DMS153 treated with DMSO at 0.1 percent for 48 hours (cell line): ENCODE measurements around the gene XPR1.

ENCODE experiments used
- DNase-seq: peaks from one replicate; lab custom pipeline; 2025; ENCODE audit not compliant: unreplicated experiment; lab: John Stamatoyannopoulos, UW

Gene XPR1

DNA sequence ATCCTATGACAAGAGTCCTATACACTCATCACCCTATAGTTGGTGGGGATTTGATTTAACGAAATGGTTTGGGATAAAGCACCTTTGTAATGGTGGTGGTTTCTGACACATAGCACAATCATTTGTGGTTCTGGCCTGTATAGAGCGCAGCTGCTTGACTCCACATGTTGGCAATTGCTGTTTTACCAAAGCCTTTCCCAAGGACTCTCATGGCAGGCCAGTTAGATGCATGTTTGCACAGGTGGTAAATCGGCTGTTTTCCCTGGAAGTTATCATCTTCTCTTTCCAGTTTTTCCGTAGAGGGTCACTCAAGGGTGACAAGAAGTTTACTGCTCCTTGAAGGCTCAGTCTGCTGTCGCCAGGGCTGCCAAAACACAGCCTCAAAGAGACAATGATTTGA is 17.1 kb upstream of the XPR1 start:
- no peak for DNase-seq

DNA sequence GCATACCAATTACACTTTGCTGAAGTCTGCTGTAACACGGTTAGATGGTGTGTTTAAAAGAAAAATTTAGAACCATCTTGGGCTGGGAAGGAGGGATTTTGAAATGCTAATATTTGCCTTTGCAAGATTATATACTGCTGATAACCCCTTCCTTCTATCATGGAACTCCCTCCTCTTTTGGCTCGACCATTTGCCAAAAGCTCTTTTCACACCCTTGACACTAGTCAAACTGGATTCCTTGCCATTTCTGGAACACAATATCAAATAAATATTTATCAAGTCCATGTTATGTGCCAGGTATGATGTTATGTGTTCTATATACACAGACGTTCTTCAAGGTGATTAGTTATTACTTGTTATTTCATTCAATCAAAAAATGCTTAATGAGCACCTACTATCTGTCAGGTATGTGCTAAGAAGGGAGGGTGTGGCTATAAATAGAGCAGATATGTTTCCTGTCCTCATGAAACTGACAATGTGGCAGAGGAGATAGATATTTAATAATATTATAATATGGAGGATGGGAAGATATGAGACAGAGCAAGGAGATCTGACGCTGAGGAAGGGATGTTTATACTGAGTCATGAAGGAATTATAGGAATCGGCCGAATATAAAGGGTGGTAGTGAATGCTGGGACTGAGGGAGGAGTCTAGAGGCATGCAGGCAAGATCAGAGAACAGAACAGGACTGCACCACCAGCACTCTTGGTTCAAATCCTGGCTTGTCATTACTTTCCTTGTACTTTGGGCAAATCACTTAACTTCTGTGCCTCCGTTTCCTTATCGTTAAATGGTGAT is 16.1 kb upstream of the XPR1 start:
- DNase-seq: no peak

DNA sequence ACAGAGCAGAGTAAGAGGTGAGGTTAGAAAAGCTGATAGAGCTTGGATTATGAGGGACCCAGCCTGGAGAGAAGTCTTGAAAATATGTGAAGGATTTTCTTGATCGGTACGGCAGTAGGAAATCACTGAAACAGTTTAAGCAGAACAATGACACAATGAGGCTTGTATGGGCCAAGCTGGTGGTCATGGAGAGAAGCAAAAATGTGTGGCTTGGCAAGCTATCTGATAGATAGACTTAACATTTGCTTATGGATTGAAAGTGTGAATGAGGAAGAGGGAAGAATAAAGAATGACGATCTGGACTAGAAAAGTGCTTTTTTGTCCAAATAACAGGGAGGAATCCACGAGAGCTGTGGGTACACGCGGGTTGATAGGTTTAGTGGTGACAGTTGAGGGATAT is 15.4 kb upstream of the XPR1 start:
- DNase-seq: no peak

DNA sequence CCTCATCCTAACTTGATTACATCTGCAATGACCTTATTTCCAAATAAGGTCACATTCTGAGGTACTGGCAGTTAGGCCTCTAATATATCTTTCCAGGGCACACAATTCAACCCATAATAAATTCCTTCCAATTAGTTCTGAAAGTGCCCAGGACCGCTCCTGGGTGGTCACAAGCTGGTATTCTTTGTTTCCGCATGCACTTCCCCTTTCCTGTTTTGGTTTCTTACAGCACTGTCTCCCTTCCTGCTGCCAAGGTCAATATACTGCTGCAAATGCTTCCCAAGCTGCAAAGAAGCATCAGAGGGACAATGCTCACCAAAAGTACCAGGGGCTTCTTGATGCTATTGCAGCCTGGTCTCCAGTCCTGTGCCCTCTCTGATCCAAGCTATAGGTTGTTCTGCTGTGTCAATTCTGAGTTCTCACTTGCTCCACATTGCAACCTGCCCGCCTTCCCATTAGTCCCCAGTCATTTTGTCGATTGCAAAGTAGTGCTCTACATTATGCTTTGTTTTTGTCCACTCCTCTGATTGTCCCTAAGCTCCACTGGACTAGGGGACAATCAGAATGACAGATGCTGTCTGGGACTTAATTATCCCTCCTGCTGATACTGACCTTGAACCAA is 13.9 kb upstream of the XPR1 start:
- DNase-seq: no peak

DNA sequence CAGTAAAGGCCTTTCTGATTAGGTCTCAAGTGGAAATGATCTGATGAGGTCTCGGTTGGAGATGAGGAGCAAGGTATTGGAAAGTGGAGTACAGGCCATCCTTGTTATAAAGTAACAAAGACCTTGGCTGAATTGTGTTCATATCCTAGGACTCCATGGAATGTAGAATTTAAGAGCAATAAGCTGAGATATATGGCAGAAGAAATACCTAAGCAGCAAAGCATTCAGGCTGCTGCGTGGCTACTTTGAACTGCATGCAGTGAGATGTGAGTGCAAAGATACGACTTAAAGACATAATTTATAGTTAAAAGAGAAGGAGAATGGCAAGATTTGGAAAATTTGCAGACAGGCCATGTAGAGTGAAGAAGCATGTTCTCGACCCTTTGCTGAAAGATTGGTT is 11.2 kb upstream of the XPR1 start:
- no peak for DNase-seq

DNA sequence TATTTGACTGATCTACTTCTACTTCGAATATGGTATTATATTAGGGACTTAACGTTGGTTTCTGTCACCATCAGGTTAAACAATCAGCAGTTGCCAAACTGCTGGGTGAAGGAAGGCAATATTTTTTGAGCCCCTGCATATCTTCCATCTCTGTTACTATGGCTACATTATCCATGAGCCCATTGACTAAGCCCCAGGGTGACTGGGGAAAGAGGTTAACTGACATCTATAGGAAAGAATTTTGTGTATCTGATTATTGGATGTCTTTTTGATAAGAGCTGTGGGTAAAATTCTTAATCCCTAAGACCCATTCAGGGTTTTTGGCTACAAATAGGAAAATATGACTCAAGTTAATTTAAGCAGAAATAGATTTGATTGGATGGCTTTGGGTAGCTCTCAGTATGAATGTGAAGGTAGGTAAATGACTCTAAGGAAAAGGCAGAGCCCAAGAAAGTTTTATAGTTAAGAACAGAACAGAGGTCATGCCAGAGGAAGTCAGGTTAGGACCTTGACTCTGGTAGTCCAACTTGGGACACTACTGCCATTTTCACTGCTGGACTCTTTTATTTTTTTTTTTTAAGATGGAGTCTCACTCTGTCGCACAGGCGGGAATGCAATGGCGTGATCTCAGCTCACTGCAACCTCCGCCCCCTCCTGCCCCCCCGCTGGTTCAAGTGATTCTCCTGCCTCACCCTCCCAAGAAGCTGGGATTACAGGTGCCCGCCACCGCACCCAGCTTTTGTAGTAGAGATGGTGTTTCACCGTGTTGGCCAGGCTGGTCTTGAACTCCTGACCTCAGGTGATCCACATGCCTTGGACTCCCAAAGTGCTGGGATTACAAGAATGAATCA is 8.9 kb upstream of the XPR1 start:
- no peak for DNase-seq

DNA sequence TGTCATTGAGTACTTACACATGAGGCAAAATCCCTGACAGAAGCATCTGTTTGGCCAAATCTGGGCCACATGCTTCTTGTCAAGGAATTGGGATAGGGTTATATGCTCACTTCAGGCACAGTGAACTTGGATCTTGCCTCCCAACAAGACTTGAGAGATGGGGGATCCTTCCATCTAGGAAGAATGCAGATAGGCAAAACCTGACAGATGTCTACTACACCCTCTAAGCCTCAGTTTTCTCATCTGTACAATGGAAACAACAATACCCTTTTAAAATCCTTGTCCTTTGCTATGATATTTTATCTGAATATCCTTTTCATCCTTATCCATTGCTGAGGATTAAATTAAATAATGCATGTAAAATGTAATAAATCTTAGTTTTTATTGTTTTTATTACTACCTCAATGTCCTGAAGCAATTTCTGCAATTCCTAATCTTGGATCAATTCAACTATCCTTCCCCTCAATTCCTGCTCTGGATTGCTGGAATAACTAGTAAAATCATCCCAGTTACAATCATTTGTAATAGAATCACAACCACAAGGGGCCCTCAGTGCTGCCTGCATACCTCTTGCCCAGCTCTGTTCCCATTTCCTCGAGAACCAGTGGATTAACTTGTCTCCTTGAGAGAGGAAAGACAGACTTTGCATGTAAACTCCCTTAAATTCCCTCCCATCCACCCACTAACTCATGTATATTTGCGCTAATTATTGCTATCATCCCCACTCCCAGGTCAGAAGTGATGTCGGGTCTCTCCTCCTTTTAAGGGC is 8.1 kb upstream of the XPR1 start:
- DNase-seq: no peak

DNA sequence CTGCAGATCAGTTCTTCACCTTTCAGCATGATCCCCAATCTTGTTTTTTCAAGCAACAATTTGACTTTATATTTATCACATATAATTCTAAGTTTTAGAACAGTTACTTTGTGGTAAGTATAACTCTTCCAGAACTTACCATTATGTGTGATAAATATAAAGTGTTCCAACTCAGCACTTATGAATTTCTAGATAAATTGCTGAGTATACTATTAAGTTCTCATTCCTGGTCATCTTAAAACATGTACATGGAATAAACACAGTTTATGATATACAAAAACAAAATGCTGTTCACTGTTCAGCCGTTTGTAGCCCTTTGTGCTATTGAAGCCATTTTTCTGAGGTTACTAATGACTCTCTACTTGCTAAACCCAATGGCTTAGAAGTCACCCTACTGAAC is 5.1 kb upstream of the XPR1 start:
- DNase-seq: no peak

DNA sequence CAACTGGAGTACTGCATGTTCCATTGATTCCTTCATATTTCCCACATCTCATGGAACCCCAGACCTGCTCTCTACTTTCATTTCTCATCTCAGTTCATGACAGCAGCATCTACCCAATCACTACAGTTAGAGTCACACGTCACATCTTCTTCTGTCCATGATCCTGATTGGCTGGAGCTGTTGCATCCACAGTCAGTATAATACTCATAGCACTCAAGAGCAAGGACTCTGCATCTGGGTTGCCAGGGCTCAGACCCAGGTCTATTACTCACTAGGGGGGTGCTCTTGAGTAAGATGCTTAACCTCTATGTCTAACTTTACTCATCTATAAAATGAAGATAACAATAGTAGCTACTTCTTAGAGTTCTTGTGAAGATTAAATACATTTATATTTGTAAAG is 4.4 kb upstream of the XPR1 start:
- no peak for DNase-seq

DNA sequence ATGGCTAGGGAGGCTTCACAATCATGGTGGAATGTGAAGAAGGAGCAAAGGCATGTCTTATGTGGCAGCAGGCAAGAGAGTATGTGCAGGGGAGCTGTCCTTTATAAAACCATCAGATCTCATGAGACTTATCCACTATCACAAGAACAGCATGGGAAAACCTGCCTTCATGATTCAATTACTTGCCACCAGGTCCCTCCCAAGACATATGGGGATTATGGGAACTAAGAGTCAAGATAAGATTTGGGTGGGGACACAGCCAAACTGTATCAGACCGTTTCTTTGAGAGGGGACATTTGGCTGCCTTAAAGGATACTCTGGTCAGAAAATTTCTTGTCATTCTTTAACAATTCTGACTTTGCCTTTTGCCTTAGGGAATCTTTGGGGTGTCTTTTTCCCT is 3.2 kb upstream of the XPR1 start:
- DNase-seq: no peak

DNA sequence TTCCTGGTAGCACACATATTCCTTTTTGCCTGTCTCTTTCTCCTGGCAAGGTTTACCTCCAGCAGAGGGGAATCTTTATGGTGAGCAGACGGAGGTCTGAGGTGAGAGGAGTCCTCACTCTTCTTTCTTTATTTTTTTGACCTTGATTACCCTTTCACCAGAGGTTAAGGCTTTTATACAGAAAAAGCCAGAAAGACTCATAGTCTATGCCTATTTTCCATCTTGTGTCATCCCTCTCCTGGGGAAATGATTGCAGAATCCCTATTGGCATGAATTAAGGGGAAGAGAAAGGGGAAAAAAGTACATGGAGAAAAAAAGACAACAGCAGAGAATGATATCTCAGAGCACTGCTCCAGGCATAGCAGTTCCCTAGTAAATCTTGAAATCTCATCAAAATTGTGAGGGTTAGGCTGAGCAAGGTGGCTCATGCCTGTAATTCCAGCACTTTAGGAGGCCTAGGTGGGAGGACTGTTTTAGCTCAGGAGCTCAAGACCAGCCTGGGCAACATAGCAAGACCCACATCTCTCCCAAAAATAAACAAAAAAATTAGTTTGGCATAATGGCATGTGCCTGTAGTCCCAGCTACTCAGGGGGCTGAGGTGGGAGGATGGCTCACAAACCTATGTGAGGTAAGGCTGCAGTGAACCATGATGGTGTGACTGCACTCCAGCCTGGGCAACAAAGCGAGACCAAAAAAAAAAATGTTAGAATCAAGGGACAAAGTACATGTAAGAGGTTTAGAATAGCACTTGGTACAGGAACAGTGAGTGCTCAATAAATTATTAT is 1.2 kb upstream of the XPR1 start:
- no peak for DNase-seq

DNA sequence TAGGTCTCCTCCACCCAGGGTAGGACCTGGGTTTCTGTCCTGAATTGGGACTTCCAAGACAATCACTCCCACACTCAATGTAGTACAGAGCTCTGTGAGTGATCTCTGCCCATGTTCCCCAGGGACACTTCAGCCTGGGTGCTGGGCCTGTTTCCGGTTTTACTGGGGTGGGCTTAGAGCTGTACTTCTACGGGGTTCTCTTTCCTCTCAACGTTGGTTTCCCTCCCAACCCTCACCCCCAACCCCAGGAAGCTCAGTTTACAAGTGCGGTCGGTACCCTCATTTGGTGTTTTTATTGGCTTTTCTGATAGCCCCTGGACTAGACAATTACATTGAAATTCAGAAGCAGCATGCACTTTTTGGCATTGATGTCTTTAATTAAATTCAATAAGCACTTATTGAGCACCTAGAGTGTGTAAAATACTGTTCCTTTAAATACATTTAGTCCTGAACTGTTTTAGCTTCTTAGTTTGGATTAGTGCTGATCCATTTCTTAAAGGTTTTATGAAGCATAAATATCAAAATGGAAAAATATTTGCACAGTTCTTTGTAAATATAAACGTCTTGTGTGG is 542 bp upstream of the XPR1 start:
- DNase-seq: peak; percentile 10

DNA sequence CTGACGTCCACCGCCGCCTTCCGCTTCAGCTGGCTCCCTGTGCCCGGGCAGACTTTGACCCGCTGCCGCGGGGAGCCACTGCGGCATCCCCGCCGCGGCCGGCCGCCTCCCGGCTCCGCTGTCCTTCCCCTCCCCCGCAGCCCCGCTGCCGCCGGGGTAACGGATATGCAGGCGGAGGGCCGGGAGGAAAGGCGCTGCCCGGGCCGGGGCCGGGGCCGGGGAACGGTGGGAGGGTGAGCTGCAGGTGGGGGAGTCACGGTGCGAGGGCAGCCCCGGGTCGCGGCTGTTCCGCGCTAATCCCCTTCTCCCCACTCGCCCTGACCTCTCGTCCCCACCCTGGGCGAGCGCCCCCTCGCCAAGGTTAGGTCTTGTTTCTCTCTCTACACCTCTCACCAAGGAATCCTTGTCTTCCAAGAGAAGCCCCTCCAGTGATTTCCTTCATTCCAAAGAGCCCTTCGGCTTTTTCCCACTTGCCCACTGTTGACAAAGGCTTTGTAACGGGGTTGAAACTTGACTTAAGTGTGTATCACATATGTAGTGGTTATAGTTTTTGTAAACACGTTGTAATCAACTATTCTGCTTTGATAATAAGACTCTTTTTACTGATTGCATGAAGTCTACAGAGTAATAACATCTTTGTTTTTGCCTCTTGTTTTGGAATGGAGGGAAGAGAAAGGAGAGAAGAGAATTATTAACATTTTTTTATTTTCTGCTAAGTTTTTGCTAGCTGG is 669 bp downstream of the XPR1 start:
- peak; percentile 91 for DNase-seq

DNA sequence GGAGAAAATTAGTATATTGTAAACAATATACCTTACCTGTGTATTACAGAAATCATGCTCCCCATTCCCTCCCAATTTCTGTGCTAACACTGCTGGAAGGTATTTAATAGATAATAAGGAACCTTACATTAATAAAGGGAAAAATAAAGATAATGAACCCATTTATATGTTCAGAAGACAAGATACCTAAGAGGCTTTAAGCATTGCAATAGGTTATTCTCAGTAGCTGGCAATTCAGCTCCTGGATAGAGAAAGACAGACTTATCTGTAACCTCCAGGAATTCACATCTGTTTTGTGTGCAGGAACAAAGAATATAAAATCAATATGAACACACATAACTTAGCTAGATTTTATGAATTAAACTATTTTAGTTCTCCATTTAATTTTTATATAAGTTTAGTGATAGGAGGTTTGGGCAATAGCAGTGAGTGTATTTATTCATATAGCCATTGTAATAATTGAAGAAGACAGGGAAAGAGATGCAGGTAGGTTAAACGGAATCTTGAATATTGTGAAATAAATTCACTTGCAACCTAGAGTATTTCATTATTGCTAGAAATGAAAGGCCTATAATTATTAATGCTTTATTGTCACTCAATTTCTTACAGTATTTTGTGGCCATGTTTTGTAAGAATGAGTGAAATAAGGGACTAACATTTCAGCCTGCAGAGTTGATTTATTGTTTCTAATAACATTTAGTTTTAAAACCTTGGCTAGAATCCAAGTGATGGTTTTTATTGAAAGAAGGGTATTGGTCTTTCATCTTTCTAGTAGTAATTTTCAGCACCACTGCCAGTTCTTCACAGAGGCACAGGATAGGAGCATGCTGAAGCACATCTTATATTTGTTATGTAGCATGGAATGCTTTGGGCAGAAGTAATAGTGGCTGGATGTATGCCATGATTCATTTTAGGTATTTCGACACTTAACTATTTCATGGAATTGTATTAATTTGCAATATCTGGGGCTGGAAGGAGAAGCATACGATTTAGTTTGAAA is 1.5 kb downstream of the XPR1 start:
- DNase-seq: peak; percentile 44

DNA sequence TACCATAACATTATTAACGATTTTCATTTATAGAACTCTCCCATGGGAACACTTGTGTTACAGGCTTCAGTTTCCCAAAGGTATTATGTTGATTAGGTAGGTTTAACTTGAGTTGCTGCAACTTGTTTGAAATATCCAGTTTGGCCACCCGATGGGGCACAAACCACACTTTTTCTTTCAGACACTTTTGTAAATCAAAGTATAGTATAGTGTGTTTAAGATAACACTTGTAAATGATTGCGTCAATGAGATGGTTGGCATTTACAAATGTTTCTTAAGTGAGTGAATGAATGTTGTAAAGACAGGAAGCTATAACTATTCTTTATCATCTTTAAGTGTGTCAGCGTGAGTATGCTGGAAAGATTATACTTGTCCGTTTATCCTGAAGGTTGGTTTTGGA is 4.3 kb downstream of the XPR1 start:
- no peak for DNase-seq

DNA sequence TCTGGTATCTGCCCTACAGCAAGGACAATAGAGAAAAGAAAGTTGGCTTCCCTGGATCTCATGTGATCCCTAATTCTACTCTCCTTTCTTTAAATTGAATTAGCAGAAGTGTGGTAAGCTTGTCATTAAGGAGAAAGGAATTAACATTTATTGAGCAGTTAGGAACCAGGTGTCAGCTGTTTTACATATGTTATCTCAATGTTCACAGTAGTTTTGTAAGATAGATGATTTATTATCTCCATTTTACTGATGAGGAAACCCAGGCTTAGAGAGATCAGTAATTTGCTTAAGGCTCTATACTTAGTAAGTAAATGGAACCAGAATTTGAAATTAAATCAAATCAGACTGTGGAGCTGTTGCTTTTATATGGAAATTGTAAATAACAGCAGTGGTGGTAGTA is 8.0 kb downstream of the XPR1 start:
- no peak for DNase-seq

DNA sequence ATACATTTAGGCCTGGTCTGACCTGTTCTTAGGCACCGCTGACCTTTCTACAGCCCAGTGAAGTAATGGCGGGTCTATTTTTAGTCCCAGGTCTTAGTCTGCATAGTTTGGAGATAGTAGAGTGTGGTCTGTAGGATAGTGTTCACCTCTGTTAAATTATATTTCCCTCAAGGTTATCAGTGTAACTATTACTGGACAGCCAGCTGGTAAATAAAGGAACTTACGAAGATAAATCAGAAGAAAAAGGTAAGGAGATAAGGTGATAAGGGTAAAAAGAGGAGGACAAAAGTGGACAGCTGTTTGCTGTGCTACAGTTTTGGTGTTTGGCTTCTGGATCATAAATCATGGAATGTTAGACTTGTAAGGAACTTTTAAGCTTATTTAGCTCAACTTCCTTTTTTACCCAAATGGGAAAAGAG is 8.7 kb downstream of the XPR1 start:
- no peak for DNase-seq

DNA sequence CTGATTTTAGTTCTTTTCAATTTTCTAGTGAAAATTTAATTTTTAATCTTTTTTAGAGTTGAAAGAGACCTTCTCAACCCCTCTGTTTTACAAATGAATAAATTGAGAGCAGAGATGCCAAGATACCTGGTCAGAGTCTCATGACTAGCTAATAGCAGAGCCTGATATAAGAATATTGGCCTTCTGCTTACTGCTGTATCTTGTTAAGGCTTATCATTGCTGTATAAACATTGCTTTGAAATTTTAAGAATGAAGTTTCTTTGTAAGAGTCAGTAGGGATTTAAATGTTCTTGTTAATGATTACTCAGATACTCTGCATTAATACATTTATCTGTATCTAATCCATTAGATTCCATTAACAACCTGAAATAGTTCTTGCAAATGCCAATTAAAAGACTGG is 9.8 kb downstream of the XPR1 start:
- DNase-seq: no peak
